ENCODE data around the gene ENDOD1.
"Not testable (repeated sequence)": the region's sequence is repeated elsewhere in the genome, so short reads cannot be mapped to it uniquely, and the experiment has no call there.

The ENDOD1 gene, protein sequence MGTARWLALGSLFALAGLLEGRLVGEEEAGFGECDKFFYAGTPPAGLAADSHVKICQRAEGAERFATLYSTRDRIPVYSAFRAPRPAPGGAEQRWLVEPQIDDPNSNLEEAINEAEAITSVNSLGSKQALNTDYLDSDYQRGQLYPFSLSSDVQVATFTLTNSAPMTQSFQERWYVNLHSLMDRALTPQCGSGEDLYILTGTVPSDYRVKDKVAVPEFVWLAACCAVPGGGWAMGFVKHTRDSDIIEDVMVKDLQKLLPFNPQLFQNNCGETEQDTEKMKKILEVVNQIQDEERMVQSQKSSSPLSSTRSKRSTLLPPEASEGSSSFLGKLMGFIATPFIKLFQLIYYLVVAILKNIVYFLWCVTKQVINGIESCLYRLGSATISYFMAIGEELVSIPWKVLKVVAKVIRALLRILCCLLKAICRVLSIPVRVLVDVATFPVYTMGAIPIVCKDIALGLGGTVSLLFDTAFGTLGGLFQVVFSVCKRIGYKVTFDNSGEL

DNA sequence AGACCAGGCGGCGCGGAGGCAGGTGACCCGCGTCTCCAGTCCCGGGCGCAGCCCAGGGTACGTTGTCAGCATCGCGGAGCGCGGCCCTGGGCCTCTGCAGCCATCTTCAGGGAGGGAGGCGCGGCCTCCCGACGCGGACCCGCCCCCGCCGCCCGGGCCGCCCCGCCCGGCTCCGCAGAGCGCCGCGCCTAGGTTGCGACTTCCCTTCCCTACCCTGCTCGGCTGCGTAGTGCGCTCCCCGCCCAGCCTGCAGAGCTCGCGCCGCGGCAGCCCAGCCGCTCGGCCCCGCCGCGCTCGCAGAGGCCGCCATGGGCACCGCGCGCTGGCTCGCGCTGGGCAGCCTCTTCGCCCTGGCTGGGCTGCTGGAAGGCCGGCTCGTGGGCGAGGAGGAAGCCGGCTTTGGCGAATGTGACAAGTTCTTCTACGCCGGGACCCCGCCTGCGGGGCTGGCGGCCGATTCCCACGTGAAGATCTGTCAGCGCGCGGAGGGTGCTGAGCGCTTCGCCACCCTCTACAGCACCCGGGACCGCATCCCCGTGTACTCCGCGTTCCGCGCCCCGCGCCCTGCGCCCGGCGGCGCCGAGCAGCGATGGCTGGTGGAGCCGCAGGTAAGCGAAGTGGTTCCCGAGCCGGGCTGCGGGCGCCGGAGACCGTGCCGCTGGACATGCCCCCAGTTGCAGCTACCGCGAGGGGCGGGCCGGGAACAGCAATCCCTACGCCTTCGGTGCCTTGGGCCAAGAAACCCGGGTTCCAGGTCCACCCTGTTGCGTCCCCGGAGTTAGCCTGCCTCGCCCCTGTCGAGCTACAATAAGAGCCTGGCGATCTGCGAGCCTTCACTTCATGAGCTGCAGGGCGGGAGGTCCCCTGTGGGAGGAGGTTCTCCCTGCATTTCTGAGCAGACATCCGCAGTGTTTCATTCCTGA is at the start of gene ENDOD1:
Gene ENDOD1, plus strand, starts transcription at position 227 of the 923 bp plus-strand sequence. Its CDS starts 82 bp downstream, at position 309.
- no peak for DNase-seq

DNA sequence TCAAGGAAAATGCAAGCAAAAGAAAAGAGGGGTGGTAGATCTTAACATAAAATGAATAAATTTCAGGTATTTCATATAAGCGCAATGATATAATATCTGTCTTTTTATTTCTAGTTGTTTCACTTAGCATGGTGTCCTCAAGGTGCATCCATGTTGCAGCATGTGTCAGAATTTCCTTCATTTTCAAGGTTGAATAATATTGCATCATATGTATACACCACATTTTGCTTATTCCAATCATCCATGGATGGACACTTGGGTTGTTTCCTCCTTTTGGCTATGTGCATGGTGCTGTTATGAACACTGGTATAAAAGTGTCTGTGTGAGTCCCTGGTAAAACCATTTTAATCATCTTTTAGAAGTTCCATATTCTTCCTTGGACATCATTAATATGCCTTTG is 47.4 kb upstream of the ENDOD1 start:
- no peak for DNase-seq

DNA sequence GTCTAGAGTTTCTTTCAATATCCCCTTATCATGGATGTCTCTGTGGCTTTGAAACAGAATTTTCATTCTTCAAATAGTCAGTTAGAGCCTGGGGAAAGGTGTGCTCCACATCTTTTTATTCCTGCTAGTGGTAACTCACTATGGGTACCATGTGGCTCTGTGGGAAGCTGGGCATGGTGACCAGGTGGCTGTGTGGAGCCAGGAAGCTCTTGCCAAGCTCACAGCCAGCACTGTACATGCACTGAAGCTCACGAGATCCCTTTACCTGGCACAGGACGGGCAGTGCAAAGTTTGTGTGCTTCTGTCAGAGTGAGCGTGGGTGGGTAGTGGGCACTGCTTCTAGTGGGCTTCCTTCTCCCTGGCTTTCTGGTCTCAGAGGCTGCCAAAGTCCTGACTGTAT is 46.7 kb upstream of the ENDOD1 start:
- no peak for DNase-seq

DNA sequence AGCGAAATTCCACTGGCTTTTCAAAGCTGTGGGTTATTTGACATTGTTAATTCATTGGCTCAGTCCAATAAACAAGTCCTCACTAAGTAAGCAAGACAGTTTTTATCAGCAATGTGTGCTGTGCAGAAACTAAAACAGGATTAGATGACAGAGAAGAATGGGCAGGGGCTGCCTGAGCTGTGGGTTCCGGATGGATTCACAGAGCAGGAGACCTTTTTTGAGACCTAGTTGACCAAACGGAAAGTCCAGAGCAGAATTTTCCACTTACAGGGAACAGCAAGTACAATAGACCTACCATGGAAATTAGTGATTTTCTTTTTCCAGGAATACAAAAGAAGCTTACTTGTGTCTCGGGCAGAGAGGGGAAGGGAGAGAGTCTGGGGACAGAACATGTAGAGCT is 45.6 kb upstream of the ENDOD1 start:
- DNase-seq, result no peak

DNA sequence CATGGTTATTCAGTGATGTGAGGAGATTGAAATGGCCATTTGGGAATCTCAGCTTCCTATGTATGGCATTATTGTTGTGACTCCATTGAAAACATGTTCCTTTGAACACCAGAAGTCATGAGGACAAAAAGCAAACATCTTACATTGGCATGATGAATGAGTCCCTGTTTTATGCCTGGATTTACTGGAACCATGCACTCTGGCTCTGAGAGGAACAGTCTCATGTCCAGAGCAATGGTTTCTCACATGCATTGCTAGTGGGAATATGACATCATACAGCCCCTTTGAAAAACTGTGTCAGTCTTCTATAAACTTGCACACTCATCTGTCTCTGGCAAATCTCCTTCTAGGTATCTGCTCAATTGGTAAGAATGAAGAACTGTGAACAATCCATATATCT is 43.8 kb upstream of the ENDOD1 start:
- DNase-seq, result no peak

DNA sequence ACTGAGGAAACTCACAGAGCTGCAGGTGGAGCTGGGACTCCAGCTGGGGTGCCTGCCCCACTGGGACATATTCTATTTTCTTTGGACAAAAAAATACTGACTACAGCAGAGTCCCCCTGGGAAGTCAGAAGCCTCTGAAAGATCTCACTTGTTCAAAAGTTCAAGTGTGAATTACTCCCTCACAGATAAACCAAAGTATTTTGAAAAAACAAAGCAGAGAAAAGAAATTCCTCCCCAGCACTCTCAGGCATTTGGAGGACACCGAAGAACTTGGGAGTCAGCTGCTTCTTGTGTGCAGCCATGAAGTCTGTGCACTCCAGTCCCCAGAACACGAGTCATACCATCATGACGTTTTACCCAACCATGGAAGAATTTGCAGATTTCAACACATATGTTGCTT is 40.5 kb upstream of the ENDOD1 start, which contains the start of gene KDM4F:
Gene KDM4F, plus strand, starts transcription at position 301 of the 400 bp plus-strand sequence.
- not testable (repeated sequence) for DNase-seq

DNA sequence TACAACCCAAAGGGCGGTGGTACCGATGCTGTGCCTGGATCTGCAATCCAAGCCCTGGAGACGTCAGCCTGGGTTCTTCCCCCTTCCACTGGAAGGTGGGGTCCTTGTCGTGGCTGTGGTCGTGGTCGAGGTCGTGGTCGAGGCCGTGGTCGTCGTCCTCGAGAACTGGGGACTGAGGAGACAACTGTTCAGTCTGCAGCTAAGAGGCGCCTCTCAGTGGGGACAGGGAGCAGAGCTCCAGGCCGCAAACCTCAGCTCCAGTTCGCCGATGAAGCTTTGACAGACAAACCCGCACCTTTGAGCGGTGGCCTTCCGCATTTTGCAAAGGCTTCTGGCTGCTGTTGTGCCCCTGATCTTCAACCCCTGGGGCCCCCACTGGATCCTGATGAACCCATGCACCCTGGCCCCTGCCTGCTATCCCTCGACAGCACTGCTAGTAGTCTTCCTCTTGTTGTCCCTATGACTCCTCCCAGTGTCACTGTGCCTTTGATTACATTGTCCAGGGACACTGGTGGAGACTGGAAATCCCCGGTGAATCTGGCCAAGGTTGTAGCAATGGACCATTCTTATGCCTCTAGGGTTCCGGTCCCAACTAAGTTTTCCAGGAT is 38.9 kb upstream of the ENDOD1 start:
- no peak for DNase-seq

DNA sequence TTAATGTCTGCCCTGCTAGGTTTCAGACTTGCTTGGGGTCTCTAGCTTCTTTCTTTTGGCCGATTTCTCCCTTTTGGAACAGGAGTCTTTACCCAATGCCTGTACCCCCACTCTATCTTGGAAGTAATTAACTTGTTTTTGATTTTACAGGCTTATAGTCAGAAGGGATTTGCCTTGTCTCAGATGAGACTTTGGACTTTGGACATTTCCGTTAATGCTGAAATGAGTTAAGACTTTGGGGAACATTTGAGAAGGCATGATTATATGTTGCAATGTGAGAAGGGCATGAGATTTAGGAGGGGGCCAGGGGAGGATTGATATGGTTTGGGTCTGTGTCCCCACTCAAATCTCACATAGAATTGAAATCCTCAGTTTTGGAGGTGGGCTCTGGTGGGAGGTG is 35.3 kb upstream of the ENDOD1 start:
- no peak for DNase-seq

DNA sequence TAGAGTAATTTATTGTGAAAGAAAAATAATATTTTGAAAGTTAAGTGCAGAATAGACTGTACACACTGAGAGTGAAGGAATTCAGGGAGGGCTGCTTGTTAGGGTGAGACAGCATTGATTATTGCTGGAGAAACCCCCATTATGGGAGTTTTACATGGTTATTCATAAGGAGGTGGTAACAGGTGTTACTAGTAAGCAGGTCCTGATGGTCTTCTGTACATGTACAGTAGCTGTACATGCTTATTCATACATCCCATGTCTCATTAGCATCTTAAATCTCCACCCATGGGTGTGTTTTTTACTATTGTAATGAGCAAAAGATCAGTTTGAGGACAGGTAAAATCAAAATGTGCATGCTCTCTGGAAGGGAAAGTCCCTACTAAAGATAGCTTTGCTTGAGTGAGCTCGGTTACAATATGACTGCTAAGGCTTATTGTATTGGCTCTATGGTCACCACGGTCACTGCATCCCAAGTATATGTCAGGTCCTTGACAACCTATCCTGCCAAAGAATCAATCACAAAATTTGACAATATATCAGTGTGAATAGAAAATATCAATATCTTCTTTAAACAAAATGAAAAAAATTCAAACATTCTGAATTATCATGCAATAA is 34.3 kb upstream of the ENDOD1 start:
- no peak for DNase-seq

DNA sequence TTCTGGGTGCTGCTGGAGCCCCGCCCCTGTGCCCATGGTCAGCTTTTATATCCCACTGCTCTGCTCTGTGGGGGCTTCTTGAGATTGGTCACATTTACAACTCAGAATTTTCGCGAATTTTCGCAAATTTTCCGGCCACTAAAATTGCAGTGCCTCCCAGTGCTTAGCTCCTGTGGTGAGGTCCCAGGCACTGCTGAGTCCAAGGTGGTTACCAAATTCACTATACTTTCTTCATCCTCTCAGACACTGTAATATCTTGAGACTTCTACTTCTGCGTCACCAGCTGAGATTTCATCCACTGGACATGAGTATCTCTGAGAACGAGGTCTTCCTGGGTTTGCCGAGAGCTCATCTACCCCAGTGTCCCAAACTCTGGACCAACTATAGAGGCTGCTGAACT is 31.7 kb upstream of the ENDOD1 start:
- DNase-seq, result no peak

DNA sequence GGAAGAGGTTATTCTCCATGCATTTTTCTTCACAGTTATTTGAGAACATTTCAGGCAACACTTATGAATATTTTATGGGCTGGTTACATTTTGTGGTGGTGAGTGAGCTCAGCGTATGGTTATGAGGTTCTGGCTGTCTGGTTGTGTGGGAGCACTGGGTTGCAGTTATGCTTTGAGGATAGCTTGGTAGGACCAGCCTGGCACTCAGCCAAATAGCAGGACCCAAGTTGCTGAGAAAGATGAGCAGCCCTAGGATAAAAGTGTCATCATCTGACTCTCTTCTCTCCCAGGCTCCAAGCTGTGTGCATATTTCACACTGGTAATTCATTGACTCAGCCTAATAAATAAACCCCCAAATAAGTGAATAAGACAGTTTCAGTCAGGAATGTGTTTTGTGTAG is 31.0 kb upstream of the ENDOD1 start:
- no peak for DNase-seq

DNA sequence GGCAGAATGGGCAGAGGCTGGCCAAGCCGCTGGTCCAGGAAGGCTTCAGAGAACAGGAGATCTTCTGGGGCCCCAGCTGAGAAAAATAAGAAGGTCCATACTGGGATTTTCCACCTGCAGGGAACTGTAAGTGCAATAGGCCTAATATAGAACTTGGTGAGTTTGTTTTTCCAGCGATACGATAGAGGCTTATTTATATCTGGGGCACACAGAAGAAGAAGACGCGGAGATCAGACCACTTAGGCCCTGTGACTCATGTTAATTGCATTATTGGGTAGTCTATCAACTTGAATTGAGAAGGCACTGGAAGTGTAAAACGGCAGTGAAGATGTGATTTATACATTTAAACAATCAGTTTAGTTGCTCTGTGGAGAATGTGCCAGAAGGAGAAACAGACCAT is 30.6 kb upstream of the ENDOD1 start:
- DNase-seq, result no peak

DNA sequence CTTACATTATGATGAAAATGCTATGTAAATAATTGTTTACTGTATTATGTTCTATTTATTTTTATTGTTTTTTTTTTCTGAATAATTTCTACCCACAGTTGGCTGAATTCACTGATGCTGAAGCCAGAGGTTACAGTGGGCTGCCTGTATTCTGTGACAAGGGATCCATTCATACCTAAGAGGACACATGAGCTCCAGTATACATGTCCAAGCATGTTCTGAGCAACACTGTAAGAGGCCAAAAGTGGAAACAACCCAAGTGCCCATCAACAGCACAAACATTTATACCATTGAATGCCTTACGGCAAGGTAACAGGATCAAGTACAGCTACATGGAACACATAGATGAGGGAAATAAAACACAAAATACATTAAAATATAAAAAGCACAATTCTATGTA is 24.3 kb upstream of the ENDOD1 start:
- no peak for DNase-seq

DNA sequence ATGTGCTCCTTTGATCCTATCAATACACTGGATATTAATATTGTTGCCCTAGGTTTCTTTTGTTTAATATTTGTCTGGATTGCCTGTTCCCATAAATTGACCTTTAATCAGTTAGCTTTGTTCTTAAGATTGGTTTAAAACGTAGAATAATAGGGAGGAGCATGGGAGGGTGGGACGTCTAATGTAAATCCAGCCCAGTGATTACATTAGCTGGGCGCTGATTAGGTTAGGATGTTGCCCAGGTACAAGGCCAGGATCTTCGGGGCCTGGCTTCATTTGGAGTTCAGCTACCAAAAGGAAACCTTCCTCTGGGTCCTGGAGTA is 23.0 kb upstream of the ENDOD1 start, which contains the start of gene SRSF8:
Gene SRSF8, plus strand, starts transcription at position 204 of the 323 bp plus-strand sequence. CDS start 308 bp downstream, outside the sequence.
- DNase-seq, result no peak

DNA sequence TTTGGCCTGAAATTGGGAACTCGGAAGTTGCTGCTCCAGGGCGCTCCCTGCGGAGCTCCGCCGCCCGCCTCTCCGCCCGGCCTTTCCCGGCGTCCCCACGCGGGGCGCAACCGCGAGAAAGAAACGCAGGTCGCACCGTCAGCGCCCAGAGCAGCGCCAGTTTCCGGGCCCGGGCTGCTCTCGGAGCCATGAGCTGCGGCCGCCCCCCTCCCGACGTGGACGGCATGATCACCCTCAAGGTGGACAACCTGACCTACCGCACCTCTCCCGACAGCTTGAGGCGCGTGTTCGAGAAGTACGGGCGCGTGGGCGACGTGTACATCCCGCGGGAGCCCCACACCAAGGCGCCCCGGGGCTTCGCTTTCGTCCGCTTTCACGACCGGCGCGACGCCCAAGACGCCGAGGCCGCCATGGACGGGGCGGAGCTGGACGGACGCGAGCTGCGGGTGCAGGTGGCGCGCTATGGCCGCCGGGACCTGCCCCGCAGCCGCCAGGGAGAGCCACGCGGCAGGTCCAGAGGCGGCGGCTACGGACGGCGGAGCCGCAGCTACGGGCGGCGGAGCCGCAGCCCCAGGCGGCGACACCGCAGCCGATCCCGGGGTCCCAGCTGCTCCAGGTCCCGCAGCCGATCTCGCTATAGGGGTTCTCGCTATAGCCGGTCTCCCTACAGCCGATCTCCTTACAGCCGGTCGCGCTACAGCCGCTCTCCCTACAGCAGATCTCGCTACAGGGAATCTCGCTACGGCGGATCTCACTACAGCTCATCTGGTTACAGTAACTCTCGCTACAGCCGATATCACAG is 22.4 kb upstream of the ENDOD1 start:
- no peak for DNase-seq

DNA sequence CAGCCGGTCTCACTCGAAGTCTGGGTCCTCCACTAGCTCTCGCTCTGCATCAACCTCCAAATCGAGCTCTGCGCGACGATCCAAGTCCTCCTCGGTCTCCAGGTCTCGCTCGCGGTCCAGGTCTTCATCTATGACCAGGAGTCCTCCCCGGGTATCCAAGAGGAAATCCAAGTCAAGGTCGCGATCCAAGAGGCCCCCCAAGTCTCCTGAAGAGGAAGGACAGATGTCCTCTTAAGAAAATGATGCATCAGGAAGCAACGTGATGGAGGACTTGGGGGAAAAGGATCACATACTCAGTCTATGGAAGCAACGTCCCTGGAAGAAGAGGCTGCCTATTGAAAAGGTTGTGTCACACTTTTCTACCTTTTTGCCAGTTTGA is 21.8 kb upstream of the ENDOD1 start:
- no peak for DNase-seq

DNA sequence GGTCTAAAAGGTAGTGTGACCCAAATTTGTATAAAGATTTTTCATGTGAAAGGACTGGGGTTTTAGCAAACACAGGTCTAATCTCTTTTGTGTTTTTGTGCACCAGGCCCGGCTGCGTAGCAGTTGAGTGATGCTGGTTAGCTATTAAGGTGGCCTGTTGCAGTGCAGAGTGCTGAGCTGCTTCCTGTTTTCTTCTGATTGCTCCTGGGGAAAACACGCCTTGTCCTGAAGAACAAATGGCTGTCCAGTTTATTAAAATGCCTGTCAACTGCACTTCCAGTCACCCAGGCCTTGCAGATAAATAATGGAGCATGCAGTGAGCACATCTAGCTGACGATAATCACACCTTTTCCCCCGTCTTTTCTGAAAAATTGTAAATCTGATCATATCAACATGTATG is 21.1 kb upstream of the ENDOD1 start:
- DNase-seq, result peak; percentile 74

DNA sequence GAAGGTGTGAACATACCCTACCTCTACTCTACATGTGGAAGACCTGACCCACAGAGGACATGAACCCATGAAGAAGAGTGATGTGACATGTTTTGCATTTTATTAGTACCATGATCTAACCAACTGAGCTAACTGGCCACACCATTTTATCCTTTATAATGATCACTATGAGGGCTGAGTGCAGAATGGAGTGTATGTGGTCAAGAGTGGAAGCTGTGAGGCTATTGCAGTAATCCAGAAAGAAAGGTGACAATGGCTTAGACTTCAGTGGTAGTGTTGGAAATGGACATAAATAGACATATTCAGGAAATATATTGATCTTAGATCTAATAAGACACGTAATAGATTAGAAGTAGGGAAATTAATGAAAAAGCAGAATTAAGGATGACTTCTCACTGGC is 19.2 kb upstream of the ENDOD1 start:
- no peak for DNase-seq

DNA sequence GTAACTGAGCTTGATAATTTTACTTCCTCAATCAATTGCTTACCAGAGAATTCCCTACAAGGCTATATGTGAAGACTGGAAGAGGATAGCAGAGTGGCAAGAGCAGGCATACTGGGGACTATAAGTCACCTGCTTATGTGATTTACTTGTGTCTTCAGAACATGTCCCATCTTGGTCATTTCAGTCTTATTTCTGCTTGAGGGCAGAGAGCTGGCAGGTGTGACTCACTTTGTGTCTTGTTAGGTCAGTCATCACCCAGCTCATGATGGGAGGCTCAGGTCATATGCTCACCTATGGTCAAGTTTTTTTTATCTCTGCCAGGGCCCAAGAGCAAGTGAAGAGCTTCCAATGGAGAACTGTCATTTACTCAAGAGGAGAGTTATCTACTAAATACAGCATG is 16.7 kb upstream of the ENDOD1 start:
- DNase-seq, result no peak

DNA sequence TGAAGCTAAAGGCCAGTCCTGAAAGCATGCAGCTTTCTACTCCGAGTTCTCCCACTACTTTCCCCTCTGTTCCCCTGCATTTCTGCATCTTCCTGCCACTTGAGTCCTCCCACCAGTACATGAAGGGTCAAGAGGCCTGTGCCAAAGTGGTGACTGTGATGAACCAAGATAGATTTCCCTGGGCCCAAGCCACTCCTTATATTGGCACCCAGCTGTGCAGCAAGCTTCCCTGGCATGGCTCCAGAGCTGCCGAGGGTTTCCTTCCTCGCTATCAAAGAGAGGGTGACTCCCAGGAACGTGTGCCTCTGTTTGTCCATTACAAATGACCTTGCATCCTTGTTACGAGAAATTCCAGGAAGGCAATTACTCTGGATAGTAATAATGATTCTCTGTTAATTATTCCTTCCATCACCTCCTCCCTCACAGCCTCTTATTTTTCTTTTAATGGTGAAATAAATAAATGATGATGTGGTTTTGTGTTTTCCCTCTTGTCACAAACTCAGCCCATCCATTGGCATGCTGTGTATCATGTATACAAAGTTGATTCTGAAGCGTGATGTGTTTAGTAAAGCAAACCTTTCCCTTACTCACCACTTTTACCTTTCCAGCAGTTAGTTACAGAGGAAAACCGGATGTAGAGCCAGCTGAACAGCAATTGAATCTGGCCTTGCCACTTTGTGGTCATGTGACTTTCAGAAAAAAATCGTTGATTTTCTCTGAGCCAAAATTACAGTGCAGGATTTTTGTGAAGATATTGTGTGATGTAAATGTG is 14.7 kb upstream of the ENDOD1 start:
- DNase-seq, result no peak

DNA sequence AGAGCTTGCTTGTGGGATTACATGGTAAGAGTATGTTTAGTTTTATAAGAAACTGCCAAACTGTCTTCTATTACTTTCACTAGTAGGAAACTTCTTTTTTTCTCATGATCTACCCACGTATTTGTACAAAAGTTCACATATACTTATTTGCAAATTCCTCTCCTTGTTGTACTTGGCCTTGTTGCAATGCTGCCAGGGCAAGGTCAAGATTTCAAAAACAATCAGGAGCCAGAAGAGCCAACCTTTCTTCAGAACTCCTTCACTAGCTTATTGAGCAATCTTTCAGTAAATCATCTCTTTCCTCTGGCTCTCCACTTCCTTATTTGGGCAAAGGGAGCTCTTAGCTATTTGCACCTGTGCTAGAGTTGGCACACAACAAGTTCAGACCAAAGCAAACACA is 13.2 kb upstream of the ENDOD1 start:
- no peak for DNase-seq
